IPS DF 19.7 (cell line): ENCODE measurements around the gene GTSE1.

Source experiments
- DNase-seq: peaks from one replicate; pipeline ENCODE4 v3.0.0-alpha.2; 2013; ENCODE audit warnings: low read depth, low spot score

The GTSE1 gene

GRCh38 chr22:46363611-46364321, 67.1 kb downstream of the GTSE1 start:
- no peak for DNase-seq

- no peak for DNase-seq
These were observed 67.9 kb downstream of the GTSE1 start for GRCh38 chr22:46364341-46365165.

- DNase-seq = no peak
These were observed 68.5 kb downstream of the GTSE1 start for GRCh38 chr22:46365166-46365624.

- DNase-seq = no peak
These were observed 69.7 kb downstream of the GTSE1 start for GRCh38 chr22:46366327-46366731.

GRCh38 chr22:46366801-46367706, 70.4 kb downstream of the GTSE1 start:
- no peak for DNase-seq

- DNase-seq = no peak
These were observed 71.1 kb downstream of the GTSE1 start for GRCh38 chr22:46367707-46368191.

GRCh38 chr22:46368422-46368821, 71.8 kb downstream of the GTSE1 start:
- DNase-seq = no peak

GRCh38 chr22:46368871-46369715, 72.4 kb downstream of the GTSE1 start:
- DNase-seq = no peak

GRCh38 chr22:46369716-46370583, 73.3 kb downstream of the GTSE1 start:
- DNase-seq = no peak

GRCh38 chr22:46370584-46371291, 74.1 kb downstream of the GTSE1 start:
- DNase-seq = no peak

- no peak for DNase-seq
These were observed 75.1 kb downstream of the GTSE1 start for GRCh38 chr22:46371623-46372226.

- no peak for DNase-seq
These were observed 76.0 kb downstream of the GTSE1 start for GRCh38 chr22:46372686-46373085.

GRCh38 chr22:46373159-46373558, 76.5 kb downstream of the GTSE1 start:
- no peak for DNase-seq

GRCh38 chr22:46373921-46374662, 77.4 kb downstream of the GTSE1 start:
- DNase-seq = no peak

- DNase-seq = no peak
These were observed 78.2 kb downstream of the GTSE1 start for GRCh38 chr22:46374663-46375474.

- DNase-seq = no peak
These were observed 79.4 kb downstream of the GTSE1 start for GRCh38 chr22:46376111-46376510.

GRCh38 chr22:46376908-46377524, 80.3 kb downstream of the GTSE1 start:
- no peak for DNase-seq
